ENCODE results near the gene TGFBR3L. TPM values are rescaled to one million over a fixed set of nuclear protein-coding genes. Genes with fewer than 3 reads are reported as not detected.
"Not testable (repeated sequence)": the region's sequence is repeated elsewhere in the genome, so short reads cannot be mapped to it uniquely, and the experiment has no call there.

Gene TGFBR3L
- total RNA-seq, 1 donor from 2014 or later = not detected

GRCh38 chr19:7947939-7948338, 33.3 kb downstream of the TGFBR3L start:
- no peak for DNase-seq (ENCODE audit: low spot score)

- no peak for DNase-seq (ENCODE audit: low spot score)
Observed at GRCh38 chr19:7953060-7953459, 38.4 kb downstream of the TGFBR3L start.

- DNase-seq (ENCODE audit: low spot score) = no peak
Observed at GRCh38 chr19:7953576-7953975, 38.9 kb downstream of the TGFBR3L start.

GRCh38 chr19:7955696-7956095, 41.1 kb downstream of the TGFBR3L start:
- no peak for DNase-seq (ENCODE audit: low spot score)

GRCh38 chr19:7959211-7959610, 44.6 kb downstream of the TGFBR3L start:
- DNase-seq (ENCODE audit: low spot score) = no peak

- not testable (repeated sequence) for DNase-seq (ENCODE audit: low spot score)
Observed at GRCh38 chr19:7961082-7961481, 46.5 kb downstream of the TGFBR3L start.

GRCh38 chr19:7961920-7962626, 47.4 kb downstream of the TGFBR3L start:
- no peak for DNase-seq (ENCODE audit: low spot score)

GRCh38 chr19:7962644-7963268, 48.1 kb downstream of the TGFBR3L start:
- DNase-seq (ENCODE audit: low spot score) = no peak

- no peak for DNase-seq (ENCODE audit: low spot score)
Observed at GRCh38 chr19:7963566-7963965, 48.9 kb downstream of the TGFBR3L start.

- DNase-seq (ENCODE audit: low spot score) = no peak
Observed at GRCh38 chr19:7965259-7965841, 50.7 kb downstream of the TGFBR3L start.

GRCh38 chr19:7965921-7966665, 51.5 kb downstream of the TGFBR3L start:
- no peak for DNase-seq (ENCODE audit: low spot score)

GRCh38 chr19:7968008-7968795, 53.6 kb downstream of the TGFBR3L start:
- no peak for DNase-seq (ENCODE audit: low spot score)

Other genes with a start within 250 kb of the TGFBR3L start
- gene RETN, start 245.8 kb upstream of the TGFBR3L start, total RNA-seq (ENCODE audit: insufficient read depth, low replicate concordance) = not detected
- 0.96 TPM for gene MCEMP1, start 237.7 kb upstream of the TGFBR3L start, total RNA-seq (ENCODE audit: insufficient read depth, low replicate concordance)
- 19.3 TPM for gene TRAPPC5, start 234.0 kb upstream of the TGFBR3L start, total RNA-seq (ENCODE audit: insufficient read depth, low replicate concordance)
- gene FCER2, start 212.7 kb upstream of the TGFBR3L start, total RNA-seq (ENCODE audit: insufficient read depth, low replicate concordance) = not detected
- gene CLEC4G, start 182.7 kb upstream of the TGFBR3L start, total RNA-seq (ENCODE audit: insufficient read depth, low replicate concordance) = 1.2 TPM
- 17.8 TPM for gene CD209, start 167.3 kb upstream of the TGFBR3L start, total RNA-seq (ENCODE audit: insufficient read depth, low replicate concordance)
- gene CLEC4M, start 151.6 kb upstream of the TGFBR3L start, total RNA-seq (ENCODE audit: insufficient read depth, low replicate concordance) = 1.7 TPM
- 11.6 TPM for gene EVI5L, start 84.6 kb upstream of the TGFBR3L start, total RNA-seq (ENCODE audit: insufficient read depth, low replicate concordance)
- 0.96 TPM for gene PRR36, start 40.4 kb upstream of the TGFBR3L start, total RNA-seq (ENCODE audit: insufficient read depth, low replicate concordance)
- 0.48 TPM for gene LRRC8E, start 26.3 kb upstream of the TGFBR3L start, total RNA-seq (ENCODE audit: insufficient read depth, low replicate concordance)
- gene MAP2K7, start 11.0 kb upstream of the TGFBR3L start, total RNA-seq (ENCODE audit: insufficient read depth, low replicate concordance) = 9.6 TPM
- 8.9 TPM for gene SNAPC2, start 5.5 kb downstream of the TGFBR3L start, total RNA-seq (ENCODE audit: insufficient read depth, low replicate concordance)
- 6.0 TPM for gene CTXN1, start 11.3 kb downstream of the TGFBR3L start, total RNA-seq (ENCODE audit: insufficient read depth, low replicate concordance)
- gene TIMM44, start 28.8 kb downstream of the TGFBR3L start, total RNA-seq (ENCODE audit: insufficient read depth, low replicate concordance) = 58.0 TPM
- 16.1 TPM for gene ELAVL1, start 90.8 kb downstream of the TGFBR3L start, total RNA-seq (ENCODE audit: insufficient read depth, low replicate concordance)
- not detected for gene CCL25, start 137.9 kb downstream of the TGFBR3L start, total RNA-seq (ENCODE audit: insufficient read depth, low replicate concordance)
- under 0.01 TPM for gene FBN3, start 234.8 kb downstream of the TGFBR3L start, total RNA-seq (ENCODE audit: insufficient read depth, low replicate concordance)